Measurements from ENCODE around the gene SLC8A2. TPM values are rescaled to one million over a fixed set of nuclear protein-coding genes. Genes with fewer than 3 reads are reported as not detected.

SLC8A2 gene
- 1.2 and 1.7 TPM in 2 replicates for total RNA-seq (2014; rRNA removed; shearing (Covaris generic))
- 1.3 and 2.9 TPM in 2 replicates for polyA plus RNA-seq (2015; cell fraction: cytosol; rRNA removed)
- 0.66 and 0.97 TPM in 2 replicates for polyA plus RNA-seq (2015; cell fraction: nucleus; rRNA removed)

- in situ Hi-C loops (cut with HindIII; ENCODE audit: low pct_unique_long_range_greater_than_20kb, low sequenced_read_pairs): no loop called here
Measured at GRCh38 chr19:47471733-47472457, at the start of gene SLC8A2. Gene SLC8A2 (minus strand): TSS chr19:47471893. CDS start chr19:47466403, 5,490 bp downstream.

GRCh38 chr19:47520839-47521238, 49.1 kb upstream of the SLC8A2 start:
- in situ Hi-C loops (cut with HindIII; ENCODE audit: low pct_unique_long_range_greater_than_20kb, low sequenced_read_pairs): no loop called here
- DNase-seq (ENCODE audit: low read depth, low spot score): no peak

More at GRCh38 chr19:47471733-47472457, at the start of gene SLC8A2:
- DNase-seq (ENCODE audit: low read depth, low spot score): peak; percentile 58

DNA sequence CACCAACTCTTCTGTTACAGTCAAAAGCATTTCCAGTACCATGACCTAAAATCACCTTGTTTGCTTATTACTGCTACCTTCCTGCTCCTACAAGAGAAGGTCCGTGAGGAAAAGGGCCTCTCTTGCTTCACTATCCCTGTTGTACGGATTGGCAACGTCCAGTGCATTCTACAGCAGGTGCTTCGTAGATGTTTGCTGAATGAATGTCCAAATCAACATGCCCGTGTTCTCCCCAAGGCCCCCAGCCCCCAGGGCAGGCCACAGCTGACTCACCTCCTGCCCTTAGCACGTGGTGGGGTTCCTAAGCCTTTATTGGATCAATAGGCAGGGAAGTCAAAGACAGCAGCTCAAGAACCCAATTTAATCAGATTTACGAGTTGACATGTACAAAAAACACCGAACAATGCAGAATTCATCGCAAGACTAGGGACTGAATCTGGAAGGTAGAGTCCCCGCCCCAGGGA, 48.7 kb upstream of the SLC8A2 start:
- in situ Hi-C loops (cut with HindIII; ENCODE audit: low pct_unique_long_range_greater_than_20kb, low sequenced_read_pairs): no loop called here
- DNase-seq (ENCODE audit: low read depth, low spot score): no peak

- in situ Hi-C loops (cut with HindIII; ENCODE audit: low pct_unique_long_range_greater_than_20kb, low sequenced_read_pairs): no loop called here
- DNase-seq (ENCODE audit: low read depth, low spot score): no peak
Measured at GRCh38 chr19:47518854-47519253, 47.2 kb upstream of the SLC8A2 start.

- in situ Hi-C loops (cut with HindIII; ENCODE audit: low pct_unique_long_range_greater_than_20kb, low sequenced_read_pairs): no loop called here
- no peak for DNase-seq (ENCODE audit: low read depth, low spot score)
Measured at GRCh38 chr19:47518139-47518538, 46.4 kb upstream of the SLC8A2 start.

DNA sequence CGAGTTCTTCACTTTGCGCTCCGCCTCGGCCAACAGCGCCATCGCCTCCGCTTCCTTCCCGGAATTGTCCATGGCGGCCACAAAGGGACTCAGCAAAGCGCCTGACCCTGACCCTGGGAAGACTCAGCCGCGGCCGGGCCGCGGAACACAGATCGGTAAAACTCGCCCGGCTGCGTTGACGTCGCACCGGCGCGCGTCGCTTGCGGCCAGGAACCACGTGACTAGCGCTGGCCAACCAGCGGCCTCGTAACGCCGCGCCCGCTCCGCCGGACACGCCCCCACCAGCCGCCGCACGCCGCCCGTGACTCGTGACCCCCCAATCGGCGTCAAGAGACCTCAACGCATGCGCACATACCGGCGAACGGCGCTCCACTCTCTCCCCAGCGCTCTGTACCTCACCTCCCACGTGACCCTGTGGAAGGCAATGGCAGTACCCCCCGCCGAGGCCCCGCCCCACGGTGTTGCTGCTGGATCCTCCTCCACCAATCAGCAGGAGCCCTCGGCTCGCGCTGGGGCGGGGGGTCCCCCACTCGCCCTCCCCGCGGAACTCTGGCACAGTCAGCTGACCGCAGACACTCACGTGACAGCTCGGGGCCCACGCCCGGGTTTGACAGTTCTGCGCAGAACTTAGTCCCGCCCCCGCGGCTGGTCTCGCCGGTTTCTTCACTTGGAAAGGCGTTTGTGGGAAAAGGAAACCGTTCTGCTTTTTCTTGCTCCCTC, 43.3 kb upstream of the SLC8A2 start, which contains the start of gene NAPA:
TSS of gene NAPA (minus strand) at position 195 of the 720 bp plus-strand sequence. CDS start at position 72, 123 bp downstream.
- in situ Hi-C loops (cut with HindIII; ENCODE audit: low pct_unique_long_range_greater_than_20kb, low sequenced_read_pairs): no loop called here
- DNase-seq (ENCODE audit: low read depth, low spot score): peak; percentile 99

GRCh38 chr19:47514151-47514868, 42.6 kb upstream of the SLC8A2 start:
- in situ Hi-C loops (cut with HindIII; ENCODE audit: low pct_unique_long_range_greater_than_20kb, low sequenced_read_pairs): no loop called here

GRCh38 chr19:47512948-47513319, 41.2 kb upstream of the SLC8A2 start:
- in situ Hi-C loops (cut with HindIII; ENCODE audit: low pct_unique_long_range_greater_than_20kb, low sequenced_read_pairs): no loop called here
- no peak for DNase-seq (ENCODE audit: low read depth, low spot score)

More at GRCh38 chr19:47514151-47514868, 42.6 kb upstream of the SLC8A2 start:
- no peak for DNase-seq (ENCODE audit: low read depth, low spot score)

GRCh38 chr19:47512183-47512947, 40.7 kb upstream of the SLC8A2 start:
- peak; percentile 21 for DNase-seq (ENCODE audit: low read depth, low spot score)
- in situ Hi-C loops (cut with HindIII; ENCODE audit: low pct_unique_long_range_greater_than_20kb, low sequenced_read_pairs): no loop called here

DNA sequence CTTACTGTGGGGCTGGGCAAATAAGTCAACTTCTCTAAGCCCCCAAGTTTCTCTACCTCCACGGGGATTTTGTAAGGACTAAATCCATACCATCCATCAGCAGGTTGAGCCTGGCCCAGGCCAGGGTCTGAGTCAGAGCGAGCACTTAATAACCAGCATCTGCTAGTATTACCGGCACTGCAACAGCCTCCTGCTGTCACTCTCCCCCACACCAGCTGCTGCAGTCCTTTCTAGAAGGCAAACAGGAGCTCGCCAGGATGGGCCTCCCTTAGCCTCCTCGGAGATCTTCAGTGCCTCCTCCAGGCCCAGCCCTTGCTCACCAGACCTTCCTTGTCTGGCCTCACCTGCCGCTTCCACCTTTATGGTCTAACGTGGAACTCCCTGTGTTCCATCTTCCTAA, 40.0 kb upstream of the SLC8A2 start:
- in situ Hi-C loops (cut with HindIII; ENCODE audit: low pct_unique_long_range_greater_than_20kb, low sequenced_read_pairs): no loop called here
- no peak for DNase-seq (ENCODE audit: low read depth, low spot score)

DNA sequence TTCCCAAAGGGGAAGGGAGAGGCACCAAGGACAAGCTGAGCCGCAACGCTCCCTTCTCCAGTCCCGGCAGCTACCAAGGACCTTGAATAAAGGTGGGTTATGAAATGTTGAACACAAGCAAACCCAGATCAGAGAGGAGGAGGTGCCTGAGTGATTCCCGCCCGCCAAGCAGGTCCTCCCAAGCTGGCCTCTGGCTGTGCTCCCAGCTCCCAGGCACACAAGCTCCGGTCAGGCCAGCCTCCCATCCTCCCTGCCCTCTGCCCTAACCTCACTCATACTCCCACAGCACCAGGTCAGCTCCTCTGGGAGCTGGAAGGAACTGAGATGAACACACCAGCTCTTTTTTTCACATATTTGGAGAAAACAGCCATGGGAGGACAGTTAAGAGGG, 39.4 kb upstream of the SLC8A2 start:
- DNase-seq (ENCODE audit: low read depth, low spot score): no peak
- in situ Hi-C loops (cut with HindIII; ENCODE audit: low pct_unique_long_range_greater_than_20kb, low sequenced_read_pairs): no loop called here

DNA sequence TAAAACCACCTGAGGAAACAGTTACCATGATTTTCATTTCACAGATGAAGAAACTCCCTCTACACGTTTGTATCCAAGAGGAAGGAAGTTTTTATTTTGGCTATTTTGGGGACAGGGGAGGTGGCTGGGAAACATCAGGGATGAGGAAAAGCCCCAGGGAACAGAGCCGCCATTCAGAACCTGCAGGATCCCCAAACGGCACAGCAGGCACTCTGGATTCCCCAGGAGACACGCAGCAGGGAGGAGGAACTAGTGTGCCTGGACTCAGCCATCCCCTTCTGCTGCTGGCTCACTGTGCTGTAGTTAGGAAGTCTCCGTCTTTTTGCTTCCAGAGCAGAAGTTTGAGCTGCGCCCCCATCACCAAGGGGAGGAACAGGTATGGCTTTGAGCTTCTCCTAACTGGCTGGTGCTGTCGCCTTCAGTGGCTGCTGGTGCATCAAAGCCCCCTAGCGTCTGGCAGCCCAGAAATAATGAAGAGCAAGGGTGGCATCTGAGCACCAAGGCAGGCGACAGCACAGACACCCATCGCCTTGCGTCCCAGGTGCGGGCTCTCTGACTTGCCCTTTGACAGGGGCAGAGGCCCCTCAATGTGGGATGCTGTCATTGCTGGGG, 38.9 kb upstream of the SLC8A2 start:
- DNase-seq (ENCODE audit: low read depth, low spot score): no peak
- in situ Hi-C loops (cut with HindIII; ENCODE audit: low pct_unique_long_range_greater_than_20kb, low sequenced_read_pairs): no loop called here

GRCh38 chr19:47509973-47510372, 38.3 kb upstream of the SLC8A2 start:
- no peak for DNase-seq (ENCODE audit: low read depth, low spot score)
- in situ Hi-C loops (cut with HindIII; ENCODE audit: low pct_unique_long_range_greater_than_20kb, low sequenced_read_pairs): no loop called here

DNA sequence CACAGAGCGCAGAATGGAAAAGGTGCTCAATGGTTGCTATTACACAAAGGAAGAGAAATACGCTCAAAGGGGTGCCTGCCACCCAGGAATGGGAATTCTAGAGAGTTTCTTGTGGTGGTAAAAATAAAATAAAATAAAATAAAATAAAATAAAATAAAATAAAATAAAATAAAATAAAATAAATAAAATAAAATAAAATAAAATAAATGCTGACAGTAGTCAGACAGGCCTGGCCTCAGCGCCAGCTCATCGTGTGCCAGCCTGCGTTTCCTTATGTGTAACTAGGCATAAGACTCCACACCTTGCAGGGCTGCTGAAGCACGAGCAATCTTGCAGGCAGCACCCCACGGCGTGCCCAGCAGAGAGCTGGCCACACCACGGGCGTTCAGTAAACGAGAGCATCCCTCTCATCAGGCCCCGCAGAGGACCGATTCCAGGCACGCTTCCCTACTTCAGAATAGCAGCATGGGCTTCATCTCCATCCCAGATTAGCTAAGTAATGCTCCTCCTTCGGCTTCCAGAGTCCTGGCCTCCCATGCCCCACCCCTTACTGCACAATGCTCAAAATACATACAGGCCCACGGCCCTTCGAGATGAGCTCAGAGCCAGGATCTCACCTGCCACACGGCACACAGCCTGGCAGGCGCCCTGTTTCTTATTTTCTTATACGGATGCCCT, 37.6 kb upstream of the SLC8A2 start:
- DNase-seq (ENCODE audit: low read depth, low spot score): no peak
- in situ Hi-C loops (cut with HindIII; ENCODE audit: low pct_unique_long_range_greater_than_20kb, low sequenced_read_pairs): no loop called here

DNA sequence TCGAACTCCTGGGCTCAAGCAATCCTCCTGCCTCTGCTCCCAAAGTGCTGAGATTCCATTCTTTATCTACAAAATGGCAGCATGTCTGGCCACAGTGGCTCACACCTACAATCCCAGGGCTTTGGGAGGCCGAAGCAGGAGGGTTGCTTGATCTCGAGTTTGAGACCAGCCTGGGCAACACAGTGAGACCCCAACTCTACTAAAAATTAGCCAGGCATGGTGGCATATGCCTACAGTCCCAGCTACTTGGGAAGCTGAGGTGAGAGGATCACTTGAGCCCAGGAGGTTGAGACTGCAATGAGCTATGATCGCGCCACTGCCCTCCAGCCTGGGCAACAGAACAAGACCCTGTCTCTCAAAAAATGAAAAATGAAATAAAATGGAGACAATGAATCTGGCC, 37.0 kb upstream of the SLC8A2 start:
- in situ Hi-C loops (cut with HindIII; ENCODE audit: low pct_unique_long_range_greater_than_20kb, low sequenced_read_pairs): no loop called here
- DNase-seq (ENCODE audit: low read depth, low spot score): no peak

- DNase-seq (ENCODE audit: low read depth, low spot score): no peak
- in situ Hi-C loops (cut with HindIII; ENCODE audit: low pct_unique_long_range_greater_than_20kb, low sequenced_read_pairs): no loop called here
Measured at GRCh38 chr19:47507924-47508553, 36.3 kb upstream of the SLC8A2 start.

Measured in SK-MEL-5 (cell line).